Right ventricle myocardium inferior (tissue), 1 donor: ENCODE data around the gene JADE2. TPM values are rescaled to one million over a fixed set of nuclear protein-coding genes. Genes with fewer than 3 reads are reported as not detected.

Experiments
- ATAC-seq: fragments of 200-7000 bp; cut with Tn5 transposase; one replicate; pipeline ENCODE4 v1.9.1; 2020; ENCODE audit warnings: mild to moderate bottlenecking, moderate library complexity
- DNase-seq: peaks from one replicate; pipeline ENCODE4 v3.0.0; 2021; ENCODE audit errors: missing footprints
- intact Hi-C: fragments of 100-400 bp; cut with DNase I; formaldehyde crosslinking; loops from one replicate; pipeline ENCODE4 v1.11.0; 2022
- total RNA-seq: library from RNA; stranded (reverse); fragmentation: NEBNext Ultra II Directional; extraction: Animal tissue kit (Norgen Biotek cat#: 25700); gene quantifications from one replicate; pipeline ENCODE4 v1.2.1, GENCODE V29; 2021
- donor health status: DM: no; HTN: yes; CAD: no; lungs with severe emphysema.

The JADE2 gene
- total RNA-seq, 1 donor from 2014 or later, result 24.6 TPM

DNA sequence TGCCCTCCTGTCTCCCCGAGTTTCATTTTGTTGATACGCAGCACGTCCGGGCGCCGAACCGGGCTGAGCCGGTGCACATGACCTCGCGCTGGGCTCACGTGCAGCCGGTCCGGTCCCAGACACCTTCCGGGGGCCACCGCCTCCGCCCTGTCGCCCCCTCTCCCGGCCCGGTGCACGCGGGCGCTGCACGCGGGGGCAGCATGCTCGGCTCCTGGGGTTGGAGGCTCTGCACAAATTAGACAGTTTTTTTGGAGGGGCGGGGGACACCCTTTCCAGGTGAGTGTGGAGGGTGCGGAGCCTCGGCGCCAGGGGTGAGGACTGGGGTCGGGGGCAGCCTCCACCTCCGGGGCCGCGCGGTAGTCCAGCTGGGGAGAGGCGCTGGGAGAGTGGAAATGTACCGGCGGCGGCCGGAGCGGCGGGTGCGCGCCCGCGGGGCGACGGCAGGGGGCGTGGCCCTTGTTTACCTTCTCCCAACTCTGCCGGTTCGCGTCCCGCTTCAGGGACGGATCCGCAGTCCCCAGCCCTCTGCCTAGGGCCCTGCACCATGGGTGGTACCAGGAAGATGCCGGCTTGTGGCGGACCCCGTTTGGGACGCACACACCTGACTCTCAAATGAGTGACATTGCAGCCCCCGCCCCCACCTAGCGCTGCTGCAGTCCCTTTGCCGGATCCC lies 1.1 kb downstream of the JADE2 start:
- DNase-seq (peak; percentile 90), ATAC-seq (peak; percentile 38)
- intact Hi-C loops, result loop anchor here (1.0 to 2.0 kb wide), 6 partner anchors 18 to 156 kb away; partner anchors contain the start of genes CDKN2AIPNL and UBE2B

DNA sequence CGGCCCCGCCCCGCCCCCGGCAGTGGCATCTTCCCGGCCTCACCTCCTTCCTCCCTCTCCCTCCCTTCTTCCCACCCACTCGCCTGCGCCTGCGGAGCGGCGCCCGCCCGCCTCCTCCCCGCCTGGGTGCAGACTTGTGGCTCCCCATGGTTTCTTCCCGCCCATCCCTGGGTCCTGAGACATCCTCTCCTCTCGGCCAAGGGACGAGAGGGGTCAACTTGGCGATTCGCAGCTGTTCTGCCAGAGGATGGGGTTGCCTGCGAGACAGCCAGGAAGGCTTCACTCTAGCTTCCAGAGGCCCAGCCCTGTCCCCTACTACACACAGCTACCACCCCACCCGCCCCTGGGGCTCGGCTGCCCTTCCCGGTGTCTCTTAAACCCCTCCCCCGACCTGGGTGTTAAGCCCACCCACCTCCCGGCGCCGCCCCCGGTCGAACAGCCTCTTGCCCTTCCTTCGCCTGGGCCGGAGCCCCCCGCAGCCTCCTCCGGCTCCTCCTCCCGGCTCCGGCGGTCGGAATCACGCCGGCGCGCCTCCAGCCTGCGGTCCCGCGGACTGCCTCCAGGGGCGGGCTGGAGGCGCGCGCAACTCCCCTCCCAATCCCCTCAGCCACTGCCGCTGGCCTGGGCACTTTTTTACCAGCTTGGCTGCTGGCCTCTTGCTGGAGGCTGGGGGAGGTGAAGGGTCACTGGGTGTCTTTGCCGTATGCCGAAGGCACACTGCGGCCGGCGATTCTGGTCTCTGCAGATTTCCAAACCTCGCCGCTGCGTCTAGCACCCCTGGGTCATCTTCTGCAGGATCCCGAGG lies 1.9 kb downstream of the JADE2 start:
- DNase-seq, result peak; percentile 93
- ATAC-seq, result peak; percentile 67
- intact Hi-C loops, result loop anchor here (1.0 to 2.0 kb wide), 5 partner anchors 17 to 157 kb away; partner anchors contain the start of gene UBE2B

DNA sequence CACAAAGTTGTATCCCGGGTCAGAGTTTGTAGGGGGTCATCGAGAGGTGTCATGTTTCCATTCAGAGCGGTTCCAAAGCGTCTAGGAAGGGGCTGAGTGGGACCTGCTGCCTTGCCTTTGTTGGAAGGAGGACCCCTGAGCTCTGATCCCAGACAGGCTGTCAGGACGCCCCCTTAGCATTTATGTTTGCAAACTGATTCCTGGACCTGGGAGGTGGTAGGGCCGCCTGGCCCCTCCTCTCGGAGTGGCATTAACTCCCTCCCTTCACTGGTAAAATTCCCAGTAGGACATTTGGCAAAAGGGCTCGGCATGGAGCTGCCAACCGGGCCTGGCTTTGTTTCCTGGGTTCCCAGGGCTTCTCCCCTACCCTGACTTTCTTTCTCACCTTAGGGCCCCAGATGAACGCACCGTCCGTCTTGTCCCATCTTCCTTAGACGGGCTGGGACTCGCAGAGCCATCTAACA lies 2.5 kb downstream of the JADE2 start:
- intact Hi-C loops, result loop anchor here (1.0 to 2.0 kb wide), 5 partner anchors 17 to 157 kb away; partner anchors contain the start of gene UBE2B
- ATAC-seq (no peak), DNase-seq (no peak)

DNA sequence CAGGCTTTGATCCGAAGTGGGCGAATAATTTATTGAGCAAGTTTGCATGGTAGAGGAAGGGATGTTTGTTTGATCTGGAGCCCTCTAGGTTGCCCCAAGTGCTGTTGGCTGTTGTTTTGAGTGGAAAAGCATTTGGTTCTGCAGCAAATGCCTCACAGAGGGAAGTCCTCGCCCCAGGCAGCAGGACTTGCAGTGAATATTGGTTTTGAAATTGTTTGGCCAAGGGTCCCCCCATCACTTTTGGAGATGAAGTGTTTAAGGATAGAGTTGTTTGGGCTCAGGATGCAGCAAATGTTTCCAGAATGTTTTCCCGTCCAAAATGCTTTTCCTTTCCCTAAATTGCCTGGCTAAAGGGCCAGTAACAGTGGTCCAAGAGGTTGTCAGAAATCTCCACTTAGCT lies 3.1 kb downstream of the JADE2 start:
- intact Hi-C loops, result no loop called here
- ATAC-seq (no peak), DNase-seq (no peak)

DNA sequence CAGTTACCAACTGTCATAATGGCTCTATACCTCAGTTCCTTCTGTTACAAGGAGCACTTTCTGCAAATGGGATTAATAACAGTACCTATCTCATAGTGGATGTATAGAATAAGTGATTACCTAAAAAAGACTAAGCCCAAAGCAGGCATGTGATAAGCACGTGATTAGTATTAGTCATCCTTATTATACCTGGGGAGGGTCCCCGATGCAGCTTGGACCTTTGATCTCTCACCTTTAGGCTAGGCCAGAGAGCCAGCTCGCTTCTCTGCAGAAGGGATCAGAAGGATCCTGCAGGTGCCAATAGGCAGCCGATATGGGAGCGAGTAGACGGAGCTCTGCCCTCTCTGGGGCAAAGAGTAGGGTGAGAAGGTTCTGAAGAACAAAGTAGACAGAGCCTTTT lies 4.0 kb downstream of the JADE2 start:
- DNase-seq (no peak), ATAC-seq (no peak)
- intact Hi-C loops, result no loop called here

DNA sequence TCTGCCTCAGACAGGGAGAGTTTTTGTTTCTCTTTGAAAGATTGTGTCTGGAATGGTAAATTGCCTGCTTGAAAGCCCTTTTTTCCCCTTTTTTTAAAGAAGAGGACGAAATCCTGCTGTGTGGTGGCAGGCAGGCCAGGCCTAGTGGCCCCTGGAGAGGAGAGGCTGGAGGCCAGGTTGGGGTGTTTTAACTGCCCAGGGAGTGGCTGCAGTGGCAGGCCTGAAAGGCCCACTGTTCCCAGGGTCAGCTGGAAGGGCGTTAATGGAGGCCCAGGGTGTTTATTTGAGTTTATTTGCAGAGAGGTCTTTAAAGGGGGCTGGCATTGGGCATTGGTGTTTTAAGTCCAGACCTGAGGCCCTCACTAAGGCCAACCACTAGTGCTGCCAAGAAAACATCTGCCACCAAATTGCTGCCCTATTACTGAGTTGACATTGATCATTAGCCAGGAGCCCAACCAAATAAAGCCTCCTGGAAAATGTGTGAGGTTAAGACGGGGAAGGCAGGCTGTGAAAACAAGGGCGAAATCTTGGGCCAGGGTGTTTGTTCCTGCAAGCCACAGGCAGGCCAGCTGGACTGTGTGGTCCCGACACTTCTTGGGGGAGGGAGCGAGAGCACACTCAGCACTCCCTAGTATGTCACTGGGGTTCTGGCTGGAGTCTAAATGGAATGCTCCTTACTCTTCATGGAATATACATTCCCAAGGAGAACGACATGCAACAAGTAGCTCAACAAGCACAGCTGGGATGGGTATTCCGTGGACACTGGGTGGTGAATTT lies 5.0 kb downstream of the JADE2 start:
- no peak for ATAC-seq
- intact Hi-C loops, result no loop called here

DNA sequence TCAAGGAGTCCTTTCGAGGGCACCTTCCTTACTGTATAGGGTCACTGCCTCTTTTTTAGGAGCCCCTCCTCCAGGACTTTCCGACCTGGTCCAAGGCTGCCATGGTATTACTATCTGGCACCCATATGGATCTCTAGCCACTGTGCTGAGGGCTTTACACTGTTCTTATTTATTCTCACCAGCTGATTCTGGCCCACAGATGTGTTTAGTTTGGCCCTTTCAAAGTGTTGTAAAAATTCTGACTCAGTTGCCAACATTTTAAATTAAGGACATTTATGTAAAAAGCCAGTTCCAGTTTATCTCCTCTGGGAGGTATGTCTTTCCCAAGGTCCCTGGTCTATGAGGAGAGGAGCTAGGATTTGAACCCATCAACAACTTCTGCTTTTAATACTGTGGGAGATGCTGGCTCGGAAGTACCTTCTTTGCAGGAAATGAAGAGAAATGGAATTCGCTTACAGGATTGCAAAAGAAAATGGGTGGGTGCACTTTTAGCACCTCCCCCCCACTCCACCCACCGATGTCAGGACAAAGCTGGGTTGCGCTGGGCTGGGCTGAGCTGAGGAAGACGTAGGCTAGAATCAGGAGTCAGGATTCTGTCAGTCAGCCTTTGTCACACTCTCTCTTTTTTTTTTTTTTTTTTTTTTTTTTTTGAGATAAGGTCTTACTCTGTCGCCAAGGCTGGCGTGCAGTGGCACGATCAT lies 7.8 kb downstream of the JADE2 start:
- peak; percentile 81 for ATAC-seq
- intact Hi-C loops, result no loop called here
- DNase-seq, result peak; percentile 89

More for the DNA sequence above, 5.0 kb downstream of the JADE2 start:
- DNase-seq, result peak; percentile 77

DNA sequence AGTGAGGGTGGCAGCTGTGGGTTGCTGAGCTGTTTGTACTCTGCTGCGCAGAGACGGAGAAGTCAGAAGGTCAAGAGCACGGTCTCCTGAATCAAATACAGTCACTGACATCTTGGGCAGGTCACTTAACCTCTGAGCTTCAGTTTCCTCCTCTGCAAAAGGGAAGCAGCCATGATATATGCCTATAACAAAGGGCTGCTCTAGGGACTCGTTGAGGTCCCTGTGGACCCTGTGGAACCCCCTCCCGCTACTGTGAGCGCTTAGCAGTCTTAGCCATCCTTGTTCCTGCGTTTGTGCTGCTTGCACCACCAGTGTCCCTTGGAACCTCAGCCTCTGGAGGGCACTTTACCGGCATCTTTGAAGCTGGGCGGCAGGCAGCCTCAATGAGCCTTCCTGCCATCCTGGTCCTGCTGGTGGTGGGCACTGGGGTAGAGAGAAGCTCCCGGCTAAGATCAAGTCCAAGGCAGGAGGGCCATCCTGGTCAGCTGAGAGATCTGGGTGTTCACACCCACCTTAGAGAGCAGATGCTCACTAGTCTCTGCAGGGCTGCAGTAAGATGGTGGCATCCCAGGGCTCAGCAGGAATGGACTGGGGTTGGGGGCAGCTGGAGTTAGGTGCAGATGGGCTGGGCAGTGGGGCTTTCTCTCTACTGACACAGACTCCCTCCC lies 8.7 kb downstream of the JADE2 start:
- ATAC-seq (no peak), DNase-seq (no peak)
- intact Hi-C loops, result no loop called here

DNA sequence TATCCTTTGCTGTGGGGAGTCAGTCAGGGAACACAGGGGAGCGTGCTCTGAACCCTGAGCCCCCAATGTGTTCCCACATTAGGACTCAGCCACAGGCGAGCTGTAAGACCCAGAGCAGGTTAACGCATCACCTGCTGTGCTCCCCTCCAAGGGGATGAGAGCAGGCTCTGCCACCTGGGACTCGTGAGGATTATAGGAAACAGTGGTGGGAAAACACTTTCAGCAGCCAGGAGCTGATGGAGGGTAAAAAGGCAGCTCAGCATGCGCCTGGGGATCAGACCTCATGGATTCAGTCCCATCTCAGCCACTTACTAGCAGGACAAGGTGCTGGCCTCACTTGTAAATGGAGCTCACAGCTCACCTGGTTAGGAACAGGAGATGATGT lies 9.2 kb downstream of the JADE2 start:
- DNase-seq (no peak), ATAC-seq (no peak)
- intact Hi-C loops, result no loop called here

DNA sequence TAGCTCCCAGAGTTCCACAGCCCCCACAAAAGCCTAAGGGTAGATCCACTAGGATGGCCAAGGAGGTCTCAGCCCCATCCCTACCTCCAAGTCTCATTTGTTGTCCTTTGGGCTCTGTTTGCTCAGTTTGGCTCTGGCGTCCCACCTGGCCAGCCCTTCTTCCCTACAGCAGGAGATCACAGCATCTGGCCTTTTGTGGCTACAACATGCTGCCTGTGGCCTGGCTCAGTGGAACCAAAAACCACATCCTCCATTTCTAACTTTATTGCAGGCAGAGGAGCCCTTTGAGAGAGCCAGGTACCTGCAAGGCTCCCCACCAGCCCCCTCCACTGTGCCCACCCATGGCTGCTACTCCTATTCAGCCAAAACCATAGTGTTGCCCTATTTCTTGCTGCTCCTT lies 11.4 kb downstream of the JADE2 start:
- intact Hi-C loops, result no loop called here
- no peak for ATAC-seq
- no peak for DNase-seq

DNA sequence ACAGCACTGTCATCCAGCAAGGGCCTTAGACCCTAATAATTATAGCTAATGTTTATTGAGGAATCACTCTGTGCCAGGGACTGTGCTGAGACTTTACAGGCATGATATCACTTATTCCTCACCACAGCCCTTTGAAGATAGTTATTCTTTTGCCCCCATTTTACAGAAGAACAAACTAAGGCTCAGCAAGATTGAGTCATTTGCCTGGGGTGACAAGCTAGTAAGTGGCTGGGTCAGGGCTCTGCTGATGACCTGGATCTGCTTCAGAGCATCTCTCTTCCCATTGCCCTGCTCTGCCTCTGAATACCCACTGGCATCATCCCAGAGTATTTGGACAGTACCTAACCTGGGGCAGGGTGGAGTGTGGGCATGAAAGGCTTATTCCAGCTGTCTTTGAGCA lies 11.8 kb downstream of the JADE2 start:
- intact Hi-C loops, result no loop called here
- DNase-seq (no peak), ATAC-seq (no peak)

DNA sequence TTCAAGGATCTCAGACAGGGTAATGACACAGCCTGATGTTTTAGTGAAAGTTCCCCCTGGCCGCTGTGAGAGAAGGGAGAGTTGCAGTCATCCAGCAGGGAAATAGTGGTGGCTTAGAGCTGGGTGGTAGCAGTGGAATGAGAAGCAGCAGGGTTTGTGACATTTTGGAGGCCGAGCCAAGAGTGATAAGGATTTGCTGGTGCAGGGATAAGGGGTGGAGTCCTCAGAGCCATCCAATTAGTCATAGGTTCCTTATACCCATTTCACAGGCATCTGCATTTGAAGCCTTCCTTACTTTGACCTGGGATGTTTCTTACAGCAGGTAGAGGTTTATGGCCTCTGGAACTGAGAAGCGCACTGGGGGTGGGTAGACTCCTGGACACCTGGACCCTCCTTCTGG lies 12.8 kb downstream of the JADE2 start:
- ATAC-seq, result no peak
- intact Hi-C loops, result no loop called here

DNA sequence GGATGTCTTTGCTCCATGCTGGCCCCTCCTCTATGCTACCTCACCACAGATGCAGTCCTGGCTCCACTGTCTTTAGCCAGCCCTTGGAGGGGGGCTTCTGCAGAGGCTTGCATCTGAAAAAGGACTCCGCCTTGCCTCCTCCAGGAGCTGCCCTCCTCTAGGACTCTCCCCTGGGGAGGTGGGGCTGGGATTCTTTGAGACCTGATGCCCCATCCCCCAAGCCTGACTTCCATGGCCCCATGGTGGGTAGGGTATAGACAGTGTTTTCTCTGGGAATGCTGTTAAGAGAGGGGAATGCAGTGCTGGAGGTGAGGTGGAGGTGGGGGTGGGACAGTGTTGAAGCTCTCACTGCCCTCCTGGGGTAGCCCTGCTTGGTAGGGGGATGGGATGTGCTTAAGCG lies 14.3 kb downstream of the JADE2 start:
- DNase-seq (no peak), ATAC-seq (no peak)
- intact Hi-C loops, result no loop called here

More for the DNA sequence above, 12.8 kb downstream of the JADE2 start:
- no peak for DNase-seq

DNA sequence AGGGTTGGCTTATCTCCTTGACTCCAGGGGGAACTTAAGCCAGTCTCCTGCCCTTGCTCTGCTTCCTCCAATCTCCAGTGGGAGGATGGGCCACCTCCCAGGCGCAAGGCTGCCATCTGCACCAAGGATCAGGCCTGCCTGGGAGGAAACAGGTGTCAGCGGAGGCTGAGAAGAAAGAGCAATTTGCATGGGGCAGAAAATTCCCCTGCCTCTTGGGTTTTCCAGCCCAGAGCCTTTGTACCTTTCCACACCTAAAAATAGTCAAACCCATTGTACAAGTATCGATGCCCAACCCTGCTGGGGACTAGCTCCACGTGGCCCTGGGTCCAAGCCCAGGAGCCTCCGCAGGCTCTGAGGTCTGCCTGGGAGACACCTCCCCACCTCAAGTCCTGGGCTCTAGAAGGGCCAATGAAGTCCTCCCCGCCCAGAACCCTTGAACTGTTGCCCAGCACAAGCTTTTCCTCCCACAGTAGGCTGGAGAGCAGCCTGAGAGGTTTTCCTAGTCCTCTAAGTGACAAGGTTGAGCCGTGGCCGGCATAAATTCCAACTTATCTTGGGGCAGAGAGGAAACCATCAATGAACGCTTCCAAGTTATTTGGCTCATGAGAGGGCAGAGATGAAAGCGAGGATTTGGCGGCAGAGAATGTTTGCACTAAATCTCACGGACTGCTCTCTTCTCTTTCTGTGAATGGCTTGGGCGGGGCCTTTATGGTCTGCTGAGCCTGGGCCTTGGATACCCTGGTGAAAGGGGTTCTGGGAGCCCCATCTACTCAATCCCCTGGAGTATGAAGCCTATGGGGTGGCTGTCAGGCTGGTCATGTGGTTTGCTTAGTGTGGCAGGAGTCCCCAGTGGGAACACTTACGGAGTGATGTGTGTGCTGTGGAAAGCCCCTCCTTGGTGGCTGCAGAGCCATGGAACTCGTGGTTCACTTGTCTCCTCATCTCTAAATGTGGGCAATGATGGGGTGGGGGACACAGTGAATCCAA lies 15.6 kb downstream of the JADE2 start:
- DNase-seq (no peak), ATAC-seq (no peak)
- intact Hi-C loops, result no loop called here

DNA sequence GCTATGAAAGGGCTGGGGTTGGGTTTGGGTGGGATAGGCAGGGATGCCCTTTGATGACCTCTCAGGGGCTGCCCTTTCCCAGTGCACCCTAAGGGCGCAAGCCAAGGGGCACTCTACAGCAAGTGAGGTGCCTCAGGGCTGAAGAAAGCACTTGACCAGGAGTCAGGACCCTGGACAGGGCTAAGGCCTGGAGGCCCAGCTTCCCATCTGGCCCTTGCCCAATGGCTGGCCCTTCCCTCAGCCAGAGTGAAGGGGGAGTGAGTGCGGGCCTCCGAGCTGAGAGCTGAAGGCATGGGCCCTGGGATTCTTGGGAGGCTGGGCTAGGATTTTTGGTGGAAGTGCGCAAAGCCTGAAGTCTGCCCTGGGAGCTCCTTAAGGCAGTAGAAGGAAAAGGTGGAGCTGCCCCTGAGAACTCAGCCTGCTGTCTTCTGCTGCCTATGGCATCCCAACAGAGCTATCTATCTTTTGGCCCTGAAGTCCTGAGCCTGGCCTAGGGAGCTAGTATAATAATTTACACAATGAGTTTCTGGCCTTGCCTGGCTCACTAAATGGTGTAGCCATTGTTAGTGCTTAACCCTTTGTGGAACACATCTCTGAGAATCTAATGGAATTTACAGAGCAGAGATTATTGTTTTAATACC lies 16.4 kb downstream of the JADE2 start:
- intact Hi-C loops, result no loop called here
- ATAC-seq, result peak; percentile 29

DNA sequence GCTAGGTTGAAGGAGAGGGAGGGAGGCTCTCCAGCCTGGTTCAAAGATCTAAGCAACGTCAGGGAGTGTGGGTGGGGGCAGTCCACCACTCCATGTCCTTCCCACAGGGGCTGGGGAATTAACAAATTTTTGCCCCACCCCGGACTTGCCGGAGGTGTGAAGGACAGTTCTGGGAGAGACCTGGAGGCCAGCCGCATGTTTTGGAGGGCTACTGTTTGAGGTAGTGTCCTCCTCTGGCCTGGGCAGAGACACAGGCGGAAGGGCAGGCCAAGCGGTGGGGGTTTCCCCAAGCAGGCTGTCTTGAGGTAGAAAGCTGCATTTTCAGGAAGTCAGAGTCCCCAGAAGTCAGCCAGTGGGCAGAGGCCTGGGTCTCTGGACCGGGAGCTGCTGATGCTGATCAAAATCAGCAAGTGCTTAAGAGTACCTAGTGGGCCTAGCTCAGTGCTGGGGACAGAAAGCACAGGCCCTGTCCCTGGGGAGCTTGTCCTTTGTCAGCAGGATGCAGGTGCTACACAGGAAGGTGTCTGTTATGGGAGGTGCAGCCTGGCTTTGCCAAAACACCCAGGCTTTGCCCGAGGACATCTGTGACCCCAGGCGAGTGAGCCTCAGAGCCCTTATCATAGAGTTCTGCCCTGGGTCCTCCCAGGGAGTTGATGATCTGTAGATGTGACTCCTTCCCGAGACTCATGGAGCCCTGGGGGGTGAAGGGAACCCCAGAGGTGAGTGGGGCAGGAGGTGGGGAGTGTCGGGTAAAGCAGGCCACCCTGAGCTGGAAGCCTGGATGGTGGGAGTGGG lies 18.5 kb downstream of the JADE2 start:
- ATAC-seq, result no peak
- DNase-seq, result no peak
- intact Hi-C loops, result loop anchor here (2.0 kb wide), 1 partner anchor 17 kb away; no protein-coding TSS in a partner anchor

More for the DNA sequence above, 16.4 kb downstream of the JADE2 start:
- DNase-seq, result peak; percentile 74
